SK-N-SH treated with all-trans-retinoic acid at 6 μM for 48 hours (cell line): ENCODE measurements around the gene EML5.

ENCODE experiments used
- ATAC-seq: fragments of 200-7000 bp; cut with Tn5 transposase; 3 replicates; pipeline ENCODE4 v1.9.1; 2020; ENCODE audit warnings: mild to moderate bottlenecking, moderate library complexity
- ARNTL ChIP-seq: fragments of 450-650 bp; formaldehyde crosslinking; IDR thresholded peaks from 2 replicates; pipeline ENCODE4 v1.5.0; 2020; ENCODE audit warnings: low read depth, mild to moderate bottlenecking, moderate library complexity, borderline replicate concordance
- BACH2 ChIP-seq: fragments of 250-450 bp; sonication (Bioruptor Pico); IDR thresholded peaks from 2 replicates; pipeline ENCODE4 v1.9.0; 2021; ENCODE audit warnings: mild to moderate bottlenecking, borderline replicate concordance
- CREB5 ChIP-seq: fragments of 250-450 bp; sonication (Bioruptor Pico); IDR thresholded peaks from 2 replicates; pipeline ENCODE4 v1.5.1; 2020; ENCODE audit warnings: low read depth, mild to moderate bottlenecking, moderate library complexity
- CSDC2 ChIP-seq: fragments of 250-450 bp; sonication (Bioruptor Pico); IDR thresholded peaks from 2 replicates; pipeline ENCODE4 v1.5.0; 2020; ENCODE audit warnings: mild to moderate bottlenecking, moderate library complexity
- CSRNP3 ChIP-seq: fragments of 250-450 bp; sonication (Bioruptor Pico); IDR thresholded peaks from 2 replicates; pipeline ENCODE4 v1.5.1; 2021; ENCODE audit warnings: mild to moderate bottlenecking, moderate library complexity
- ESRRG ChIP-seq: fragments of 250-450 bp; sonication (Bioruptor Pico); IDR thresholded peaks from 2 replicates; pipeline ENCODE4 v1.6.1; 2021; ENCODE audit warnings: mild to moderate bottlenecking
- GLIS3 ChIP-seq: fragments of 250-450 bp; sonication (Bioruptor Pico); IDR thresholded peaks from 2 replicates; pipeline ENCODE4 v1.5.0; 2020; ENCODE audit warnings: mild to moderate bottlenecking, moderate library complexity
- ISL1 ChIP-seq: fragments of 250-450 bp; sonication (Bioruptor Pico); IDR thresholded peaks from 2 replicates; pipeline ENCODE4 v2.1.2; 2022; ENCODE audit warnings: mild to moderate bottlenecking, moderate library complexity
- OSR1 ChIP-seq: fragments of 250-450 bp; sonication (Bioruptor Pico); IDR thresholded peaks from 2 replicates; pipeline ENCODE4 v1.8.0; 2022; ENCODE audit warnings: moderate library complexity, mild to moderate bottlenecking, inconsistent platforms
- POU6F1 ChIP-seq: fragments of 250-450 bp; sonication (Bioruptor Pico); IDR thresholded peaks from 2 replicates; pipeline ENCODE4 v1.8.0; 2021; ENCODE audit warnings: low read depth, mild to moderate bottlenecking, moderate library complexity, borderline replicate concordance
- PPARA ChIP-seq: fragments of 250-450 bp; sonication (Bioruptor Pico); IDR thresholded peaks from 2 replicates; pipeline ENCODE4 v1.5.0; 2020; ENCODE audit warnings: mild to moderate bottlenecking, borderline replicate concordance
- RARB ChIP-seq: fragments of 250-450 bp; sonication (Bioruptor Pico); IDR thresholded peaks from 2 replicates; pipeline ENCODE4 v1.8.0; 2021; ENCODE audit warnings: mild to moderate bottlenecking, moderate library complexity
- SNAI2 ChIP-seq: fragments of 250-450 bp; sonication (Bioruptor Pico); IDR thresholded peaks from 2 replicates; pipeline ENCODE4 v1.5.0; 2020; ENCODE audit warnings: mild to moderate bottlenecking, moderate library complexity
- TCF4 ChIP-seq: fragments of 250-450 bp; sonication (Bioruptor Pico); IDR thresholded peaks from 2 replicates; pipeline ENCODE4 v1.8.0; 2021; ENCODE audit warnings: mild to moderate bottlenecking, moderate library complexity, borderline replicate concordance
- TOX ChIP-seq: fragments of 250-450 bp; sonication (Bioruptor Pico); IDR thresholded peaks from 2 replicates; pipeline ENCODE4 v1.8.0; 2021; ENCODE audit warnings: mild to moderate bottlenecking, moderate library complexity, borderline replicate concordance
- TSHZ2 ChIP-seq: fragments of 250-450 bp; sonication (Bioruptor Pico); IDR thresholded peaks from 2 replicates; pipeline ENCODE4 v1.5.0; 2020; ENCODE audit warnings: mild to moderate bottlenecking, moderate library complexity
- ZC3H10 ChIP-seq: fragments of 250-450 bp; sonication (Bioruptor Pico); IDR thresholded peaks from 2 replicates; pipeline ENCODE4 v1.5.1; 2021; ENCODE audit warnings: mild to moderate bottlenecking, moderate library complexity
- ZFP3 ChIP-seq: fragments of 250-450 bp; sonication (Bioruptor Pico); IDR thresholded peaks from 2 replicates; pipeline ENCODE4 v1.5.0; 2020; ENCODE audit warnings: mild to moderate bottlenecking, moderate library complexity
- ZFP30 ChIP-seq: fragments of 450-650 bp; formaldehyde crosslinking; IDR thresholded peaks from 2 replicates; pipeline ENCODE4 v1.5.0; 2022; ENCODE audit warnings: mild to moderate bottlenecking, moderate library complexity
- ZNF565 ChIP-seq: fragments of 450-650 bp; formaldehyde crosslinking; conservative IDR thresholded peaks from 2 replicates; pipeline ENCODE4 v1.5.0; 2020; ENCODE audit warnings: low read depth, mild to moderate bottlenecking, moderate library complexity
- ZNF70 ChIP-seq: fragments of 450-650 bp; formaldehyde crosslinking; IDR thresholded peaks from 2 replicates; pipeline ENCODE4 v1.5.0; 2020; ENCODE audit warnings: mild to moderate bottlenecking, moderate library complexity

The EML5 gene

GRCh38 chr14:88599761-88600439, 192.9 kb downstream of the EML5 start:
- ATAC-seq = no peak
- TF ChIP-seq TSHZ2 (CRISPR knock-in tag) (no peak), PPARA (CRISPR knock-in tag) (no peak), RARB (CRISPR knock-in tag) (no peak), CSRNP3 (CRISPR knock-in tag) (no peak)

- TF ChIP-seq GLIS3 (CRISPR knock-in tag) = no peak
- TF ChIP-seq ZC3H10 = no peak
- no peak for TF ChIP-seq ESRRG (CRISPR knock-in tag)
- TF ChIP-seq OSR1 (CRISPR knock-in tag) = no peak
- TF ChIP-seq TCF4 = no peak
- no peak for TF ChIP-seq ISL1
- TF ChIP-seq ZNF70 (CRISPR knock-in tag) = no peak
- no peak for TF ChIP-seq CSRNP3 (CRISPR knock-in tag)
- no peak for TF ChIP-seq POU6F1 (CRISPR knock-in tag)
- TF ChIP-seq ZFP3 (CRISPR knock-in tag) = no peak
- ATAC-seq = no peak
Observed at GRCh38 chr14:88599326-88599725, 193.4 kb downstream of the EML5 start.

GRCh38 chr14:88598097-88598675, 194.6 kb downstream of the EML5 start:
- ATAC-seq = no peak
- TF ChIP-seq GLIS3 (CRISPR knock-in tag) (no peak), TCF4 (no peak), SNAI2 (CRISPR knock-in tag) (no peak), RARB (CRISPR knock-in tag) (no peak), CREB5 (CRISPR knock-in tag) (no peak), ISL1 (no peak), ZC3H10 (no peak), ZFP30 (CRISPR knock-in tag) (no peak), OSR1 (CRISPR knock-in tag) (no peak), TOX (CRISPR knock-in tag) (no peak), BACH2 (CRISPR knock-in tag) (no peak), ZNF565 (CRISPR knock-in tag) (no peak), ZFP3 (CRISPR knock-in tag) (no peak), ARNTL (CRISPR knock-in tag) (no peak), ZNF70 (CRISPR knock-in tag) (no peak), CSDC2 (CRISPR knock-in tag) (no peak), POU6F1 (CRISPR knock-in tag) (no peak)
- TF ChIP-seq, all 23 proteins: peak for 0
